Endothelial cell of umbilical vein (primary cell): ENCODE data around the gene PPFIA1. TPM values are rescaled to one million over a fixed set of nuclear protein-coding genes. Genes with fewer than 3 reads are reported as not detected.

ENCODE experiments used
- BruUV-seq: library from RNA; stranded (reverse); fragments of 400-500 nt; replicated peaks from 2 replicates; lab custom pipeline; 2021; lab: Mats Ljungman, UMichigan
- CTCF ChIA-PET: fragments of 300-600, 350-600 bp; sonication (Branson Sonifier 250); formaldehyde crosslinking; loops from one replicate; lab custom pipeline; 2021; ENCODE audit warnings: antibody characterized with exemption, inconsistent platforms; lab: Charles Lee
- POLR2A ChIA-PET: fragments of 300-600, 350-600 bp; sonication (Branson Sonifier 250); formaldehyde crosslinking; loops from one replicate; lab custom pipeline; 2021; ENCODE audit warnings: antibody characterized with exemption, inconsistent platforms; lab: Charles Lee
- DNase-seq: peaks from one replicate; pipeline ENCODE4 v3.0.0-alpha.2; 2011; ENCODE audit warnings: low read depth, low spot score
- FAIRE-seq: peaks from 2 replicates; lab custom pipeline; 2011; peaks lifted over from hg19 to GRCh38; lab: Jason Lieb, UNC
- H2AFZ ChIP-seq: 2 replicates; pipeline ENCODE4 v1.6.0; 2012; ENCODE audit warnings: low read depth, low read length, control low read depth, inconsistent platforms
- H3K27ac ChIP-seq: 2 replicates; pipeline ENCODE4 v1.5.1; 2011; ENCODE audit warnings: low read depth, mild to moderate bottlenecking, control low read depth, low read length, moderate library complexity; ENCODE audit not compliant: insufficient read depth
- H3K27me3 ChIP-seq, 2 experiments: 2 replicates each; pipeline versions ENCODE4 v1.6.0 to v1.6.1; 2011; ENCODE audit warnings: low read length in 2 of 2, mixed read lengths in 1 of 2; ENCODE audit not compliant: control insufficient read depth in 2 of 2, insufficient read depth in 2 of 2
- H3K36me3 ChIP-seq, 2 experiments: 2 replicates in 1 of 2; 3 replicates in 1 of 2; pipeline ENCODE4 v1.5.1; 2011; ENCODE audit warnings: low read length in 2 of 2, mild to moderate bottlenecking in 1 of 2, moderate library complexity in 1 of 2; ENCODE audit not compliant: control insufficient read depth in 2 of 2, insufficient read depth in 2 of 2; ENCODE audit errors: extremely low read depth in 1 of 2
- H3K4me1 ChIP-seq: 3 replicates; pipeline ENCODE4 v1.5.1; 2011; ENCODE audit warnings: mild to moderate bottlenecking, low read length; ENCODE audit not compliant: control insufficient read depth, insufficient read depth; ENCODE audit errors: extremely low read depth
- H3K4me2 ChIP-seq: 2 replicates; pipeline ENCODE4 v1.6.1; 2011; ENCODE audit warnings: low read length, control low read depth, mixed read lengths; ENCODE audit not compliant: insufficient read depth
- H3K4me3 ChIP-seq, 3 experiments: fragments of 200-600 bp in 1 of 3; sonication (generic), shearing (Covaris generic) in 1 of 3; replicated peaks in 1 of 3; 2 replicates each; pipeline ENCODE4 v1.5.1; 2011 to 2016; ENCODE audit warnings: control low read depth in 3 of 3, low read length in 3 of 3, mild to moderate bottlenecking in 2 of 3, inconsistent platforms in 1 of 3, low read depth in 1 of 3, moderate library complexity in 1 of 3; ENCODE audit not compliant: insufficient read depth in 1 of 3
- H3K79me2 ChIP-seq: 2 replicates; pipeline ENCODE4 v1.6.0; 2012; ENCODE audit warnings: low read length, inconsistent platforms; ENCODE audit not compliant: control insufficient read depth, insufficient read depth
- H3K9ac ChIP-seq: replicated peaks from 2 replicates; pipeline ENCODE3; 2011; ENCODE audit warnings: low read length, control low read depth; ENCODE audit not compliant: insufficient read depth; ENCODE audit errors: extremely low read depth
- H3K9me1 ChIP-seq: replicated peaks from 3 replicates; pipeline ENCODE4 v1.6.0; 2011; ENCODE audit warnings: mild to moderate bottlenecking, low read length; ENCODE audit not compliant: control insufficient read depth, insufficient read depth; ENCODE audit errors: extremely low read depth
- H3K9me3 ChIP-seq: replicated peaks from 2 replicates; pipeline ENCODE4 v1.5.1; 2012; ENCODE audit warnings: low read length, inconsistent platforms; ENCODE audit not compliant: control insufficient read depth, insufficient read depth
- H4K20me1 ChIP-seq: replicated peaks from 2 replicates; pipeline ENCODE3; 2011; ENCODE audit warnings: mild to moderate bottlenecking, low read length; ENCODE audit not compliant: control insufficient read depth, insufficient read depth; ENCODE audit errors: extremely low read depth
- EZH2 ChIP-seq: IDR thresholded peaks from 2 replicates; pipeline ENCODE4 v1.6.1; 2012; ENCODE audit warnings: borderline replicate concordance, low read depth, mild to moderate bottlenecking, moderate library complexity, low read length, inconsistent platforms; ENCODE audit not compliant: severe bottlenecking
- FOS ChIP-seq: IDR thresholded peaks from 2 replicates; pipeline ENCODE4 v1.6.1; 2011; ENCODE audit warnings: mild to moderate bottlenecking, low read length, moderate library complexity, borderline replicate concordance; ENCODE audit not compliant: insufficient read depth
- GATA2 ChIP-seq: IDR thresholded peaks from 2 replicates; pipeline ENCODE4 v1.7.0; 2011; ENCODE audit warnings: low read depth, mild to moderate bottlenecking, moderate library complexity, mixed read lengths, low read length; ENCODE audit not compliant: insufficient read length, insufficient read depth
- POLR2A ChIP-seq: IDR thresholded peaks from 2 replicates; pipeline ENCODE4 v1.6.1; 2012; ENCODE audit warnings: low read depth, mild to moderate bottlenecking, control low read depth, low read length
- dilution Hi-C: fragments of 300-500 bp; cut with MboI; formaldehyde crosslinking; loops from one replicate; pipeline ENCODE4 v1.15.0; 2019; ENCODE audit warnings: low sequenced_read_pairs; ENCODE audit not compliant: extremely low pct_ligation_motif_present
- intact Hi-C: fragments of 100-400 bp; cut with micrococcal nuclease; formaldehyde crosslinking; loops from one replicate; pipeline ENCODE4 v1.10.0; 2022
- polyA plus RNA-seq, 4 experiments: library from polyadenylated mRNA; depleted of rRNA in 3 of 4; stranded (reverse) in 3 of 4; unstranded in 1 of 4; fragments of >200 nt; gene quantifications; 2 replicates each; pipeline versions ENCODE4 v1.2.1 to v1.2.3, GENCODE V29; 2011 to 2012; ENCODE audit warnings: missing spikeins in 1 of 4
- total RNA-seq: library from RNA; stranded (reverse); gene quantifications from 2 replicates; pipeline ENCODE4 v1.2.3, GENCODE V29; 2021
- TF ChIP-seq, protein P1 (sequence below), 2 donors: IDR thresholded peaks; 1 replicate in 1 of 2; 2 replicates in 1 of 2; pipeline ENCODE4 v1.5.1; 2011; ENCODE audit warnings: low read length in 2 of 2, mild to moderate bottlenecking in 2 of 2, moderate library complexity in 2 of 2, control low read depth in 1 of 2, inconsistent platforms in 1 of 2, low read depth in 1 of 2; ENCODE audit not compliant: insufficient read depth in 1 of 2; ENCODE audit errors: extremely low read depth in 1 of 2

The PPFIA1 gene
- total and polyA plus RNA-seq, 2 donors (not counting 3 experiments of a cell fraction or from before 2014, with no cell fraction given): 44.3 to 60.9 TPM

DNA sequence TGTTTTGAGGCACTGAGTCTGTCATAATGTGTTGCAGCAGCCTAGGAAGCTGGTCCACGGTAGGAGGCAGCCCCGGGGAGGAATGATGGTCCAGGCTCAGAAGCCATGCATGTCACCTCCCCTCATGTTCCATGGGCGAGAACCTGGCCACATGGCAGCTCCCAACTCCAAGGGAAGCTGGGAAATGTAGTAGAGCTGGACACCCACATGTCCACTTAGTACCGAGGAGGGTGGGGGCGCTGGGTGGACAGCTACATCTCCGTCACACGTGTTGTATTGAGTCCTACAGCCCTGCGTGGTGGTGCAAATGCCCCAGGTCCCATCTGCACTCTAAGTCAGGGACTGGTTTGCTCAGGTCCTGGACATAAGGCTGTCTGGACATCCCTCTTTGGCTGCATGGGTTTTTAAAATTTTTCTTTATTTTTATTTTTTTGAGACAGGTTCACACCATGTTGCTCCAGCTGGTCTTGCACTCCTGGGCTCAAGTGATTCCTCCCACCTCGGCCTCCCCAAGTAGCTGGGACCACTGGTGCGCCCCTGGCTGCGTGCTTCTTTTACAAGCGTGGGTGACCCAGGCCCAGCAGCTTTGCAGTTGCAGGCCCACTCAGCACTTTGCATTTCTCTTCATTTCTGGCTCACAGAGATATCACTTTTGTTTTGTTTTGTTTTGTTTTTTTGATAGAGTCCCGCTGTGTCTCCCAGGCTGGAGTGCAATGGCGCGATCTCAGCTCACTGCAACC, 123.9 kb downstream of the PPFIA1 start:
- H3K4me1 ChIP-seq: peaks cover 9% of the 10 kb centered on the region
- dilution Hi-C loops (no loop called here), intact Hi-C loops (no loop called here)
- ChIA-PET POLR2A (interaction anchor here (0.6 kb wide), 1 partner anchor 25 kb away, joined by 3 read pairs; no protein-coding TSS in a partner anchor), CTCF (no interaction called here)
- FAIRE-seq: no peak
- no peaks in the 10 kb centered on the region for H4K20me1 ChIP-seq
- H2AFZ ChIP-seq: no peak overlapping the region
- no peak for DNase-seq
- H3K4me2 ChIP-seq: no peak overlapping the region
- H3K36me3 ChIP-seq: no peaks in the 10 kb centered on the region
- H3K9me1 ChIP-seq: no peaks in the 10 kb centered on the region
- no peaks in the 10 kb centered on the region for H3K27me3 ChIP-seq
- no peak overlapping the region for H3K4me3 ChIP-seq
- no peaks in the 10 kb centered on the region for H3K9me3 ChIP-seq
- H3K79me2 ChIP-seq: peaks cover 24% of the 10 kb centered on the region
- no peak overlapping the region for H3K9ac ChIP-seq
- H3K27ac ChIP-seq: no peak overlapping the region
- BruUV-seq: no TSS peak
- no peak for TF ChIP-seq POLR2A
- TF ChIP-seq GATA2: no peak
- TF ChIP-seq, protein P1, sequence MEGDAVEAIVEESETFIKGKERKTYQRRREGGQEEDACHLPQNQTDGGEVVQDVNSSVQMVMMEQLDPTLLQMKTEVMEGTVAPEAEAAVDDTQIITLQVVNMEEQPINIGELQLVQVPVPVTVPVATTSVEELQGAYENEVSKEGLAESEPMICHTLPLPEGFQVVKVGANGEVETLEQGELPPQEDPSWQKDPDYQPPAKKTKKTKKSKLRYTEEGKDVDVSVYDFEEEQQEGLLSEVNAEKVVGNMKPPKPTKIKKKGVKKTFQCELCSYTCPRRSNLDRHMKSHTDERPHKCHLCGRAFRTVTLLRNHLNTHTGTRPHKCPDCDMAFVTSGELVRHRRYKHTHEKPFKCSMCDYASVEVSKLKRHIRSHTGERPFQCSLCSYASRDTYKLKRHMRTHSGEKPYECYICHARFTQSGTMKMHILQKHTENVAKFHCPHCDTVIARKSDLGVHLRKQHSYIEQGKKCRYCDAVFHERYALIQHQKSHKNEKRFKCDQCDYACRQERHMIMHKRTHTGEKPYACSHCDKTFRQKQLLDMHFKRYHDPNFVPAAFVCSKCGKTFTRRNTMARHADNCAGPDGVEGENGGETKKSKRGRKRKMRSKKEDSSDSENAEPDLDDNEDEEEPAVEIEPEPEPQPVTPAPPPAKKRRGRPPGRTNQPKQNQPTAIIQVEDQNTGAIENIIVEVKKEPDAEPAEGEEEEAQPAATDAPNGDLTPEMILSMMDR (IDR thresholded peaks at IDR 0.05; ENCODE audit: extremely low read depth in 1 of 2, insufficient read depth in 1 of 2, low read depth in 1 of 2, low read length in 2 of 2): no peak
- TF ChIP-seq EZH2: no peak
- no peak for TF ChIP-seq FOS
